Measurements from ENCODE around the gene PAOX.
"Not testable (repeated sequence)": the region's sequence is repeated elsewhere in the genome, so short reads cannot be mapped to it uniquely, and the experiment has no call there.

PAOX gene

DNA sequence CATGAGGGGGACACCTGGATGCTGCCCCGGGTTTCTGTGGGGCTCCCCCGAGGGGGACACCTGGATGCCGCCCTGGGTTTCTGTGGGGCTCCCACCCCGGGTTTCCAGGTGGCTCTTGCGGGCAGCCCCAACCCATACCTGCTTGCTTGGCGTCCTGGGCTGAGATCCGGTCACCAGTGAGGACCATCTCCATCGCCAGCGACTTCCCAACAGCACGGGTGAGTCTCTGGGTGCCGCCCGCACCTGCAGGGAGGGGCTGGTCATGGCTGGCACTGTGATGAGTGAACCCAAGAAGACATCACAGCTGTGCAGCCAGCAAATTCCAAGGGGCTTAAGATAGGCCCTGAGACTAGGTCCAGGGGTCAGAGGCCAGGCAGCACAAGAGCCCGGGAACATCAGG, 12.3 kb upstream of the PAOX start:
- CTCF ChIA-PET: no interaction called here
- TF ChIP-seq, protein P1, sequence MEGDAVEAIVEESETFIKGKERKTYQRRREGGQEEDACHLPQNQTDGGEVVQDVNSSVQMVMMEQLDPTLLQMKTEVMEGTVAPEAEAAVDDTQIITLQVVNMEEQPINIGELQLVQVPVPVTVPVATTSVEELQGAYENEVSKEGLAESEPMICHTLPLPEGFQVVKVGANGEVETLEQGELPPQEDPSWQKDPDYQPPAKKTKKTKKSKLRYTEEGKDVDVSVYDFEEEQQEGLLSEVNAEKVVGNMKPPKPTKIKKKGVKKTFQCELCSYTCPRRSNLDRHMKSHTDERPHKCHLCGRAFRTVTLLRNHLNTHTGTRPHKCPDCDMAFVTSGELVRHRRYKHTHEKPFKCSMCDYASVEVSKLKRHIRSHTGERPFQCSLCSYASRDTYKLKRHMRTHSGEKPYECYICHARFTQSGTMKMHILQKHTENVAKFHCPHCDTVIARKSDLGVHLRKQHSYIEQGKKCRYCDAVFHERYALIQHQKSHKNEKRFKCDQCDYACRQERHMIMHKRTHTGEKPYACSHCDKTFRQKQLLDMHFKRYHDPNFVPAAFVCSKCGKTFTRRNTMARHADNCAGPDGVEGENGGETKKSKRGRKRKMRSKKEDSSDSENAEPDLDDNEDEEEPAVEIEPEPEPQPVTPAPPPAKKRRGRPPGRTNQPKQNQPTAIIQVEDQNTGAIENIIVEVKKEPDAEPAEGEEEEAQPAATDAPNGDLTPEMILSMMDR (conservative IDR thresholded peaks at IDR 0.05; ENCODE audit: low read depth): no peak
- POLR2A ChIA-PET (ENCODE audit: low non-redundant PET): no interaction called here
- no peak overlapping the region for H3K27ac ChIP-seq
- no peak for DNase-seq (ENCODE audit: low spot score)

DNA sequence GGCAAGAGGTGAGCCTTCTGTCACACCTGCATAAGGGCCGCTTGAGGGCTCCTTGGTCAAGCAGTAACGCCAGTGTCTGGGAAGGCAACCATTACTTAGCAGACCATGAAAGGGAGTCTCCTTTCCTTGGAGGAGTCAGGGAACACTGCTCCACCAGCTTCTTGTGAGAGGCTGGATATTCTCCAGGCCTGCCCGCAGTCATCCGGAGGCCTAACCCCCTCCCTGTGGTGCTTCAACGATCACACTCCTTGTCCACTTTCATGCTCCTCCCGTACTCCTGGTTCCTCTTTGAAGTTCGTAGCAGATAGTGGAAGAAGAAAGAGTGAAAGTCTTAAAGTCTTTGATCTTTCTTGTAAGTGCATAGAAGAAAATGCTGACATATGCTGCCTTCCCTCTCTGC, 11.6 kb upstream of the PAOX start:
- H3K27ac ChIP-seq; POLR2A ChIA-PET (ENCODE audit: low non-redundant PET); DNase-seq (ENCODE audit: low spot score); CTCF ChIA-PET: not testable (repeated sequence)

DNA sequence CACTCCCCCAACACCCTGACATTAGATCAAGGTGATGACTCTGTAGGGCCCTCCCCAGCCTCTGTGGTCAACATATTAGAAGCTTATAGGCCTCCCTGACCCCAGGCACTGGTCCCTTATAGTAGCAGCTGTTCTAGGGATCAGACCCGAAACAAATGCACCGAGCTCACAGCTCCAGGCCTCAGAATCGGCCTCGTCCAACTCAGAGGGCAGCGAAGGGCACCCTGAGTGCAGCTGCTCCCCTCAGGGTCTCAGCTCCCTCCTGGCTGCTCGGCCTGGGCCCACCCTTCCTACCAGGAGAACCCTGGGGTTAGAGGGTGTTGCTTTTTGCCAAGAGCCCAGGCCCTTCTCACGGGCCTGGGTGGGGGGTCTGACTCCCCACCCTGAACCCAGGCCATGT, 10.9 kb upstream of the PAOX start:
- DNase-seq (ENCODE audit: low spot score): no peak
- no peak overlapping the region for H3K27ac ChIP-seq
- TF ChIP-seq, protein P1 (conservative IDR thresholded peaks at IDR 0.05; ENCODE audit: low read depth): no peak
- ChIA-PET CTCF (no interaction called here), POLR2A (ENCODE audit: low non-redundant PET) (no interaction called here)

DNA sequence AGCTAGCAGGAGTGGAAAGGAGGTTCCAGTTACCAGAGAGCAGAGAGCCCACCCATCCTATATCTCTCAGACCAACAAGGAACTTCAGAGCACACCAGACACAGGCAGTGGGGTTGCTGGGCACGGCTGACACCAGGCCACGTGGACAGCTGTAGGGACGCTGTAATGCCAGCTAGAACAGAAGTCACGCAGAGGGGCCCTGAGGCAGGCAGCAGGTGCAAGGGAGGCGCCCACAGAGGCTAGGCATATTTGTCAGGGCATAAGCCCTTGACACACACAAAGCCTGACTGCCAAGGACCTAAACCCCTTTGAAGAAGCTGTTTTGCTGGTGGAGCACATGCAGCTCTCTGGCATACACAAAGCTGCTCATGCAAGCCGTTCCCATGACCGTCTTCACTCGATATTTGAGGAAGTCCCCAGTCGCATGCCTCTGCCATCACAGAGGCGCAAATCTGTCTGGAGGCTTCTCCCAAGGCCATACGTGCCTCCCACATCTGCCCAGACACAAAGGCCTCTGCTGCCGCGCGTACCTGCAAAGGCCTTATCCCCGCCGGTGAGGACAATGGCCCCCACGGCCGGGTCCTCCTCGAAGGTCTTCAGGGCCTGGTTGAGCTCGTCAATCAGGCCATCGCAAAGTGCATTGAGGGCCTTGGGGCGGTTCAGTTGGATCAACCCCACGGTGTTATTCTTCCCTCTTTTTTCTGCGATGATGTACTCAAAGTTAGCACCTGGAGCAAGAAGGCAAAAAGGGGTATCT, 8.9 kb upstream of the PAOX start:
- H3K27ac ChIP-seq: peak overlapping the region; percentile 48; the same call in 1 of the 2 replicates
- CTCF ChIA-PET: no interaction called here
- POLR2A ChIA-PET (ENCODE audit: low non-redundant PET): interaction anchor here (0.6 kb wide), 1 partner anchor 11 kb away, joined by 3 read pairs; no protein-coding TSS in a partner anchor
- no peak for DNase-seq (ENCODE audit: low spot score)
- TF ChIP-seq, protein P1 (conservative IDR thresholded peaks at IDR 0.05; ENCODE audit: low read depth): no peak

DNA sequence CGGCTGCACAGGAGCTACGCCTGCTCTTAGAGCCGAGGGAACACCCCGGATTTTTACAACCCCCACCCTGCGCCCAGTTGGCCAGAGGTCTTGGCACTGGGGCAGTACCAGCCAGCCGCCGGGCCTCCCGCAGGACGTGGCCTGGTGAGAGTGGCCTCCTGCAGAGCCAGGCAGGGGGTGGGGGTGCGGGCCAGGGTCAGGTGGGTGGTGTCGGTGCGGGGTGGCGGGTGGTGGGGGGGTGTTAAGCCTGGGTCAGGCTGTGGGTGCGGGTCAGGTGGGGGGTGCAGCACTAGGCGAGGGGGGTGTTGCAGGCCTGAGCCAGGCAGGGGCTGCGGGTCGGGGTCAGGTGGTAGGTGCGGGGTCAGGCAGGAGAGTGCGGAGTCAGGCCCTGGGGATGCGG, 6.6 kb upstream of the PAOX start:
- DNase-seq (ENCODE audit: low spot score): no peak
- peak overlapping the region; percentile 48 for H3K27ac ChIP-seq
- ChIA-PET CTCF (interaction anchor here (1.5 kb wide), 1 partner anchor 43 kb away, joined by 6 read pairs; no protein-coding TSS in a partner anchor), POLR2A (ENCODE audit: low non-redundant PET) (interaction anchor here (1.6 kb wide), 1 partner anchor 11 kb away, joined by 4 read pairs; no protein-coding TSS in a partner anchor)
- TF ChIP-seq, protein P1 (conservative IDR thresholded peaks at IDR 0.05; ENCODE audit: low read depth): no peak

DNA sequence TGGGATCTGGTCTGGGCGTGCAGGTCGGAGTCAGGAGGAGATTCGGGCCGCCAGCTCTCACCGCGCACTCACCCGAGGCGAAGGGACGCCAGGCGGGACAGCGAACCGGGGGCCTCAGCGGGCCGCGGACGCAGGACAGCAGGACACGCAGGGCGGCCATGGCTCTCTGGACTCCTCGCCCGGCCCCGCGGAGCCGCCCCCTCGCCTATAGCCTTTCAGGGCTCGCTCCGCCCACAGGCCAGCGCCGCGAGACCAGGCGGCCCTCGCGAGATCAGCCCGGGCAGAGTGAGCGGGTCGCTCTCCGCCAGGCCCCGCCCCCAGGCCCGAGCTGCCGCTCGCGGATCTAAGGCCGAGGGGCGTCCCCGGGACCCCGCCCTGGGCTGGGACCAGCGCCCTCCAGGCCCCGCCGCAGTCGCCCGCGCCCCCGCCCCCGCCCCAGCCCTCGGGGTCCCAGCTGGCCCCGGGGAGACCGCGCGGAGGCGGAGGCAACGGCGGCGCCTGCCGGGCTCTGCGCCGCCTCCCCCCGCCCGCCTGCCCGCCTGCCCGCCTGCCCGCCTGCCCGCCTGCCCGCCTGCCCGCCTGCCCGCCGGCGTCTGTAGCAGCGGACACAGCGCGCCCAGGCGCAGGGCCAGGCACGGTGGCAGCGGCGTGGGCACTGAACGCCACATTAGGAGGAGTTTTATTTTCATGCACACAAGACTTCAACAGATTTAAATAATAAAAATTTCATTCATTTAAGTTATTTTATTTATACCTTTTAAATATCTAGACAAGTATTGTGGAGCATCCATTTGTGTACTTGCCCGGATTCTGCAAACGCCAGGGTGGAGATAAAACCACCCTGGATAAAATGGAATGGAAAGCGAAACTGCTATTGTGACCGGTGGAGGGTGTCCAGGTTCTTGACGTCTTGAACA, 5.6 kb upstream of the PAOX start, which contains the start of gene ECHS1:
TSS of gene ECHS1 (minus strand) at position 181 of the 917 bp plus-strand sequence. CDS start at position 160, 21 bp downstream.
- POLR2A ChIA-PET (ENCODE audit: low non-redundant PET): interaction anchor here (1.0 to 1.6 kb wide), 2 partner anchors 12 to 18 kb away, joined by 4 read pairs; no protein-coding TSS in a partner anchor
- peak; percentile 98 for DNase-seq (ENCODE audit: low spot score)
- CTCF ChIA-PET: interaction anchor here (0.5 kb wide), 1 partner anchor 45 kb away, joined by 3 read pairs; no protein-coding TSS in a partner anchor
- H3K27ac ChIP-seq: peak within 1 kb of the TSS; percentile 90
- TF ChIP-seq, protein P1 (conservative IDR thresholded peaks at IDR 0.05; ENCODE audit: low read depth): no peak

Measured in RWPE1 (cell line).